Activated naive CD8-positive, alpha-beta T cell treated with anti-CD3 and anti-CD28 coated beads for 36 hours (primary cell): ENCODE measurements around the gene CCND1. TPM values are rescaled to one million over a fixed set of nuclear protein-coding genes. Genes with fewer than 3 reads are reported as not detected.
A peak's percentile ranks its signal among the peaks of the same experiment; 100 is the strongest.

Experiments used
- DNase-seq: peaks from one replicate; pipeline ENCODE4 v3.0.0; 2021
- H3K27ac Mint-ChIP-seq: one replicate; pipeline ENCODE4 v1.8.0; 2022; ENCODE audit warnings: mild to moderate bottlenecking, moderate library complexity, mixed read lengths
- H3K27me3 Mint-ChIP-seq: one replicate; pipeline ENCODE4 v1.8.0; 2022; ENCODE audit warnings: mild to moderate bottlenecking, mixed read lengths
- H3K36me3 Mint-ChIP-seq: one replicate; pipeline ENCODE4 v1.8.0; 2021; ENCODE audit warnings: mild to moderate bottlenecking, mixed read lengths
- H3K4me1 Mint-ChIP-seq: one replicate; pipeline ENCODE4 v1.8.0; 2021; ENCODE audit warnings: mixed read lengths
- H3K4me3 Mint-ChIP-seq: one replicate; pipeline ENCODE4 v1.8.0; 2022; ENCODE audit warnings: mild to moderate bottlenecking, moderate library complexity, mixed read lengths
- H3K9me3 Mint-ChIP-seq: one replicate; pipeline ENCODE4 v1.8.0; 2022; ENCODE audit warnings: mixed read lengths
- total RNA-seq, 2 experiments: library from RNA; stranded (reverse); gene quantifications; one replicate each; pipeline ENCODE4 v1.2.3, GENCODE V29; 2021

The CCND1 gene
- total RNA-seq, 2 experiments from 2014 or later = 2.4 to 3.2 TPM

- H3K4me3 Mint-ChIP-seq = no peak overlapping the region
- peaks cover 60% of the 10 kb centered on the region for H3K27me3 Mint-ChIP-seq
- DNase-seq = no peak
- peaks cover 6% of the 10 kb centered on the region for H3K9me3 Mint-ChIP-seq
- H3K4me1 Mint-ChIP-seq = peaks cover 6% of the 10 kb centered on the region
- H3K36me3 Mint-ChIP-seq = peaks cover 1% of the 10 kb centered on the region
- no peak overlapping the region for H3K27ac Mint-ChIP-seq
Observed at GRCh38 chr11:69634069-69634468, 6.9 kb upstream of the CCND1 start.

GRCh38 chr11:69634590-69634989 is 6.4 kb upstream of the CCND1 start:
- no peak overlapping the region for H3K27ac Mint-ChIP-seq
- H3K4me1 Mint-ChIP-seq = peaks cover 6% of the 10 kb centered on the region
- no peak overlapping the region for H3K4me3 Mint-ChIP-seq
- H3K36me3 Mint-ChIP-seq = peaks cover 1% of the 10 kb centered on the region
- H3K27me3 Mint-ChIP-seq = peaks cover 60% of the 10 kb centered on the region
- peaks cover 4% of the 10 kb centered on the region for H3K9me3 Mint-ChIP-seq
- no peak for DNase-seq

- Mint-ChIP-seq H3K4me1 (peaks cover 7% of the 10 kb centered on the region), H3K27me3 (peaks cover 63% of the 10 kb centered on the region)
Observed at GRCh38 chr11:69635195-69635594, 5.8 kb upstream of the CCND1 start.

GRCh38 chr11:69635804-69636511 is 5.0 kb upstream of the CCND1 start:
- no peak for DNase-seq
- Mint-ChIP-seq H3K27me3 (peaks cover 71% of the 10 kb centered on the region), H3K4me1 (peaks cover 11% of the 10 kb centered on the region), H3K36me3 (no peaks in the 10 kb centered on the region), H3K4me3 (no peak overlapping the region), H3K9me3 (no peaks in the 10 kb centered on the region), H3K27ac (no peak overlapping the region)

More at GRCh38 chr11:69635195-69635594, 5.8 kb upstream of the CCND1 start:
- no peaks in the 10 kb centered on the region for H3K36me3 Mint-ChIP-seq
- no peak overlapping the region for H3K27ac Mint-ChIP-seq
- no peaks in the 10 kb centered on the region for H3K9me3 Mint-ChIP-seq
- no peak for DNase-seq
- no peak overlapping the region for H3K4me3 Mint-ChIP-seq

- no peak for DNase-seq
- Mint-ChIP-seq H3K4me1 (peaks cover 11% of the 10 kb centered on the region), H3K4me3 (no peak overlapping the region), H3K36me3 (no peaks in the 10 kb centered on the region), H3K27me3 (peaks cover 76% of the 10 kb centered on the region), H3K9me3 (no peaks in the 10 kb centered on the region), H3K27ac (no peak overlapping the region)
Observed at GRCh38 chr11:69636512-69637197, 4.3 kb upstream of the CCND1 start.

- Mint-ChIP-seq H3K27me3 (peaks cover 76% of the 10 kb centered on the region), H3K36me3 (no peaks in the 10 kb centered on the region), H3K27ac (no peak overlapping the region), H3K9me3 (no peaks in the 10 kb centered on the region), H3K4me3 (no peak overlapping the region), H3K4me1 (peaks cover 11% of the 10 kb centered on the region)
- DNase-seq = no peak
Observed at GRCh38 chr11:69637198-69637940, 3.6 kb upstream of the CCND1 start.

- Mint-ChIP-seq H3K4me1 (peaks cover 11% of the 10 kb centered on the region), H3K4me3 (peak overlapping the region; percentile 37), H3K36me3 (no peaks in the 10 kb centered on the region), H3K27me3 (peaks cover 75% of the 10 kb centered on the region), H3K9me3 (no peaks in the 10 kb centered on the region), H3K27ac (no peak overlapping the region)
- DNase-seq = no peak
Observed at GRCh38 chr11:69637941-69638871, 2.8 kb upstream of the CCND1 start.

- Mint-ChIP-seq H3K4me1 (peaks cover 11% of the 10 kb centered on the region), H3K36me3 (no peaks in the 10 kb centered on the region), H3K4me3 (no peak overlapping the region), H3K27me3 (peaks cover 69% of the 10 kb centered on the region), H3K27ac (no peak overlapping the region), H3K9me3 (no peaks in the 10 kb centered on the region)
- DNase-seq = peak; percentile 36
Observed at GRCh38 chr11:69638941-69639681, 1.8 kb upstream of the CCND1 start.

GRCh38 chr11:69639831-69640230 is 1.1 kb upstream of the CCND1 start:
- Mint-ChIP-seq H3K27me3 (peaks cover 64% of the 10 kb centered on the region), H3K4me1 (peaks cover 11% of the 10 kb centered on the region), H3K4me3 (no peak overlapping the region), H3K9me3 (no peaks in the 10 kb centered on the region), H3K27ac (no peak overlapping the region), H3K36me3 (no peaks in the 10 kb centered on the region)
- DNase-seq = no peak

- no peak for DNase-seq
- peaks cover 11% of the 10 kb centered on the region for H3K4me1 Mint-ChIP-seq
- no peaks in the 10 kb centered on the region for H3K36me3 Mint-ChIP-seq
- H3K9me3 Mint-ChIP-seq = no peaks in the 10 kb centered on the region
- peaks cover 59% of the 10 kb centered on the region for H3K27me3 Mint-ChIP-seq
- H3K4me3 Mint-ChIP-seq = no peak overlapping the region
- H3K27ac Mint-ChIP-seq = no peak overlapping the region
Observed at GRCh38 chr11:69640260-69640994, 529 bp upstream of the CCND1 start.

GRCh38 chr11:69641681-69642548 is 959 bp downstream of the CCND1 start:
- no peak for DNase-seq
- Mint-ChIP-seq H3K27ac (no peak overlapping the region), H3K36me3 (no peaks in the 10 kb centered on the region), H3K4me1 (peaks cover 11% of the 10 kb centered on the region), H3K9me3 (no peaks in the 10 kb centered on the region), H3K4me3 (peak overlapping the region; percentile 73), H3K27me3 (peaks cover 45% of the 10 kb centered on the region)

GRCh38 chr11:69642549-69642912 is 1.6 kb downstream of the CCND1 start:
- Mint-ChIP-seq H3K36me3 (no peaks in the 10 kb centered on the region), H3K27ac (no peak overlapping the region), H3K4me3 (peak overlapping the region; percentile 32), H3K4me1 (peaks cover 9% of the 10 kb centered on the region), H3K9me3 (no peaks in the 10 kb centered on the region), H3K27me3 (peaks cover 40% of the 10 kb centered on the region)
- peak; percentile 53 for DNase-seq
